Activated CD4-positive, CD25-positive, alpha-beta regulatory T cell treated with anti-CD3 and anti-CD28 coated beads, Interleukin-2, amount 50 U/mL, for 16 hours (primary cell): Measurements from ENCODE around the gene TMEM223.
"Not testable (repeated sequence)": the region's sequence is repeated elsewhere in the genome, so short reads cannot be mapped to it uniquely, and the experiment has no call there.

Source experiments
- DNase-seq: peaks from one replicate; pipeline ENCODE4 v3.0.0-alpha.2; 2020; ENCODE audit warnings: low read depth, low spot score

The TMEM223 gene

GRCh38 chr11:62791501-62792201, at the start of gene TMEM223:
Gene TMEM223 (minus strand): TSS chr11:62792006. CDS start chr11:62791994, 12 bp downstream.
- peak; percentile 83 for DNase-seq

- DNase-seq = peak; percentile 61
These were observed 49.0 kb upstream of the TMEM223 start for GRCh38 chr11:62840721-62841360.

GRCh38 chr11:62839050-62839945, 47.5 kb upstream of the TMEM223 start, which contains the start of gene WDR74:
Gene WDR74 (minus strand): TSS chr11:62839590. CDS start chr11:62839570, 20 bp downstream.
- DNase-seq = peak; percentile 89

GRCh38 chr11:62835336-62835735, 43.5 kb upstream of the TMEM223 start:
- DNase-seq = no peak

GRCh38 chr11:62832336-62833234, 40.8 kb upstream of the TMEM223 start, which contains the start of gene TEX54:
Gene TEX54 (minus strand): TSS chr11:62832841.
- DNase-seq = no peak

- DNase-seq = peak; percentile 99
These were observed 39.9 kb upstream of the TMEM223 start, which contains the start of gene STX5 for GRCh38 chr11:62831520-62832335. Gene STX5 (minus strand): TSS chr11:62832051. CDS start chr11:62831243, 808 bp downstream.

- DNase-seq = no peak
These were observed 39.2 kb upstream of the TMEM223 start for GRCh38 chr11:62830904-62831519.

- not testable (repeated sequence) for DNase-seq
These were observed 36.3 kb upstream of the TMEM223 start for GRCh38 chr11:62828130-62828529.

GRCh38 chr11:62823677-62824076, 31.9 kb upstream of the TMEM223 start:
- no peak for DNase-seq

- DNase-seq = no peak
These were observed 25.3 kb upstream of the TMEM223 start for GRCh38 chr11:62817129-62817528.

GRCh38 chr11:62816557-62816956, 24.8 kb upstream of the TMEM223 start:
- no peak for DNase-seq

GRCh38 chr11:62811659-62812058, 19.9 kb upstream of the TMEM223 start:
- DNase-seq = no peak

GRCh38 chr11:62810748-62811147, 18.9 kb upstream of the TMEM223 start:
- DNase-seq = no peak

- DNase-seq = no peak
These were observed 14.9 kb upstream of the TMEM223 start for GRCh38 chr11:62806611-62807121.

- no peak for DNase-seq
These were observed 14.2 kb upstream of the TMEM223 start for GRCh38 chr11:62805961-62806441.

- DNase-seq = peak; percentile 90
These were observed 13.5 kb upstream of the TMEM223 start, which contains the start of gene NXF1 for GRCh38 chr11:62805076-62805892. Gene NXF1 (minus strand): TSS chr11:62805440. CDS start chr11:62805356, 84 bp downstream.

GRCh38 chr11:62804310-62805075, 12.7 kb upstream of the TMEM223 start:
- DNase-seq = no peak
